ENCODE measurements around the gene MVP. TPM values are rescaled to one million over a fixed set of nuclear protein-coding genes. Genes with fewer than 3 reads are reported as not detected.
"Not testable (repeated sequence)": the region's sequence is repeated elsewhere in the genome, so short reads cannot be mapped to it uniquely, and the experiment has no call there.

Gene MVP
- total RNA-seq, 6 experiments from 2014 or later: 234 to 296 (median 268) TPM

GRCh38 chr16:29868396-29869009, 48.2 kb downstream of the MVP start:
- H3K4me1 Mint-ChIP-seq (ENCODE audit: low read depth): no peaks in the 10 kb centered on the region

GRCh38 chr16:29869067-29869466, 48.8 kb downstream of the MVP start:
- H3K27me3 Mint-ChIP-seq (ENCODE audit: insufficient read depth); H3K4me1 Mint-ChIP-seq (ENCODE audit: low read depth); H3K36me3 Mint-ChIP-seq (ENCODE audit: low read depth); H3K4me3 Mint-ChIP-seq; H3K9me3 Mint-ChIP-seq; H3K27ac Mint-ChIP-seq; DNase-seq: not testable (repeated sequence)

More at GRCh38 chr16:29868396-29869009, 48.2 kb downstream of the MVP start:
- H3K9me3 Mint-ChIP-seq: no peaks in the 10 kb centered on the region
- no peak overlapping the region for H3K27ac Mint-ChIP-seq
- no peak for TF ChIP-seq CTCF (IDR thresholded peaks at IDR 0.05)
- H3K4me3 Mint-ChIP-seq: no peak overlapping the region
- peaks cover 8% of the 10 kb centered on the region for H3K27me3 Mint-ChIP-seq (ENCODE audit: insufficient read depth)
- H3K36me3 Mint-ChIP-seq (ENCODE audit: low read depth): no peaks in the 10 kb centered on the region
- no peak for DNase-seq

- Mint-ChIP-seq H3K4me1 (ENCODE audit: low read depth) (0 out of 2 replicates have a peak, but pooled peaks cover 4% of the 10 kb centered on the region), H3K36me3 (ENCODE audit: low read depth) (no peaks in the 10 kb centered on the region), H3K9me3 (no peaks in the 10 kb centered on the region), H3K27ac (no peak overlapping the region), H3K27me3 (ENCODE audit: insufficient read depth) (peaks cover 20% of the 10 kb centered on the region), H3K4me3 (no peak overlapping the region)
- no peak for TF ChIP-seq CTCF (IDR thresholded peaks at IDR 0.05)
- DNase-seq: no peak
Measured at GRCh38 chr16:29871822-29872546, 51.7 kb downstream of the MVP start.

DNA sequence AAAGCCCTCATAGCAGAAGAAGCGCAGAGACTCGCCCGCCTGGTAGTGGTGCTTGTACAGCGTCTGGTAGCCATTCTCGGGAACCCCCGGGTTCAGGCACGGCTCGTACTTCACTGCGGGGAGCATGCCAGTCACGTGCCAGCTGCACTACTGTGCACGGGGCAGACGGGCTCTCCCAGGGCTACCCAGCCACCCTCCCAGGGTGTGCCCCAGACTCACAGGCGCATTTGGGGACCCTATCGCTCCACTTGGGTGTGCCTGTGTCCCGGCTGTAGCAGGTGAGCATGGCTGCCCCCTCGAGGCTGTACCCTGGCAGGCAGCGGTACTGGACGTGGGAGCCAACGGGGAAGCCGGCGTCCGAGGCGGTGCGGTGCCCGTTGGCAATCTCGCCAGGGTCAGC, 53.1 kb downstream of the MVP start:
- H3K27ac Mint-ChIP-seq: no peak overlapping the region
- H3K4me3 Mint-ChIP-seq: no peak overlapping the region
- H3K4me1 Mint-ChIP-seq (ENCODE audit: low read depth): peaks cover 10% of the 10 kb centered on the region; the same call in 1 of the 2 replicates
- no peak for DNase-seq
- no peaks in the 10 kb centered on the region; the same call in 1 of the 2 replicates for H3K9me3 Mint-ChIP-seq
- TF ChIP-seq CTCF (IDR thresholded peaks at IDR 0.05): no peak
- H3K36me3 Mint-ChIP-seq (ENCODE audit: low read depth): peaks cover 5% of the 10 kb centered on the region; the same call in 1 of the 2 replicates
- peaks cover 30% of the 10 kb centered on the region for H3K27me3 Mint-ChIP-seq (ENCODE audit: insufficient read depth)

- no peak for DNase-seq
- no peaks in the 10 kb centered on the region; the same call in 1 of the 2 replicates for H3K9me3 Mint-ChIP-seq
- H3K4me3 Mint-ChIP-seq: no peak overlapping the region
- peaks cover 5% of the 10 kb centered on the region; the same call in 1 of the 2 replicates for H3K36me3 Mint-ChIP-seq (ENCODE audit: low read depth)
- H3K27me3 Mint-ChIP-seq (ENCODE audit: insufficient read depth): peaks cover 33% of the 10 kb centered on the region
- H3K27ac Mint-ChIP-seq: no peak overlapping the region
- peaks cover 10% of the 10 kb centered on the region; the same call in 1 of the 2 replicates for H3K4me1 Mint-ChIP-seq (ENCODE audit: low read depth)
- TF ChIP-seq CTCF (IDR thresholded peaks at IDR 0.05): no peak
Measured at GRCh38 chr16:29875206-29875605, 54.9 kb downstream of the MVP start.

GRCh38 chr16:29876217-29876593, 55.9 kb downstream of the MVP start:
- Mint-ChIP-seq H3K4me3 (peak overlapping the region; percentile 67; the same call in 1 of the 2 replicates), H3K27me3 (ENCODE audit: insufficient read depth) (peaks cover 37% of the 10 kb centered on the region), H3K27ac (no peak overlapping the region), H3K9me3 (no peaks in the 10 kb centered on the region; the same call in 1 of the 2 replicates), H3K36me3 (ENCODE audit: low read depth) (peaks cover 5% of the 10 kb centered on the region; the same call in 1 of the 2 replicates), H3K4me1 (ENCODE audit: low read depth) (peaks cover 10% of the 10 kb centered on the region; the same call in 1 of the 2 replicates)
- DNase-seq: no peak
- no peak for TF ChIP-seq CTCF (IDR thresholded peaks at IDR 0.05)

Data from HFFc6 (cell line).